ENCODE results near the gene C3orf52. TPM values are rescaled to one million over a fixed set of nuclear protein-coding genes. Genes with fewer than 3 reads are reported as not detected.
A peak's percentile ranks its signal among the peaks of the same experiment; 100 is the strongest.

C3orf52 gene
- total RNA-seq, 4 donors from 2014 or later = 1.7 to 3.3 (median 2.6) TPM

- Histone ChIP-seq H3K27ac (replicated peaks in 1 of 4) (no peak overlapping the region), H3K36me3 (no peaks in the 10 kb centered on the region), H3K27me3 (no peaks in the 10 kb centered on the region), H3K4me3 (no peak overlapping the region), H3K4me1 (no peaks in the 10 kb centered on the region), H3K9me3 (no peaks in the 10 kb centered on the region)
- WGBS = 56% methylated on average over 2 of the region's 8 CpGs
- intact Hi-C loops (cut with DNase I) = no loop called here
- TF ChIP-seq CTCF (IDR thresholded peaks at IDR 0.05) (no peak), POLR2A (IDR thresholded peaks at IDR 0.05; ENCODE audit: low read depth) (no peak), EP300 (IDR thresholded peaks at IDR 0.05) (no peak), POLR2AphosphoS5 (IDR thresholded peaks at IDR 0.05) (no peak)
- no peak for DNase-seq (ENCODE audit: extremely low spot score)
These were observed 48.3 kb downstream of the C3orf52 start for GRCh38 chr3:112134335-112135124.

GRCh38 chr3:112136046-112136445, 49.9 kb downstream of the C3orf52 start:
- WGBS = 45% methylated on average over 1 of the region's 1 CpG
- TF ChIP-seq POLR2A (IDR thresholded peaks at IDR 0.05; ENCODE audit: low read depth) = no peak
- TF ChIP-seq CTCF (IDR thresholded peaks at IDR 0.05) = no peak
- TF ChIP-seq EP300 (IDR thresholded peaks at IDR 0.05) = no peak
- no peak for TF ChIP-seq POLR2AphosphoS5 (IDR thresholded peaks at IDR 0.05)

GRCh38 chr3:112136959-112137693, 50.9 kb downstream of the C3orf52 start:
- TF ChIP-seq CTCF (IDR thresholded peaks at IDR 0.05) (peak in 1 of 3 experiments; percentile 30), EP300 (IDR thresholded peaks at IDR 0.05) (no peak)
- no peaks in the 10 kb centered on the region for H3K36me3 ChIP-seq
- H3K27ac ChIP-seq (replicated peaks in 1 of 4) = no peak overlapping the region
- no peaks in the 10 kb centered on the region for H3K27me3 ChIP-seq
- WGBS = 25% methylated on average over 5 of the region's 5 CpGs
- H3K9me3 ChIP-seq = no peaks in the 10 kb centered on the region
- no peaks in the 10 kb centered on the region for H3K4me1 ChIP-seq
- no peak for DNase-seq (ENCODE audit: extremely low spot score)
- intact Hi-C loops (cut with DNase I) = no loop called here
- H3K4me3 ChIP-seq = no peak overlapping the region

More at GRCh38 chr3:112136046-112136445, 49.9 kb downstream of the C3orf52 start:
- Histone ChIP-seq H3K36me3 (no peaks in the 10 kb centered on the region), H3K27me3 (no peaks in the 10 kb centered on the region), H3K4me1 (no peaks in the 10 kb centered on the region), H3K27ac (replicated peaks in 1 of 4) (no peak overlapping the region), H3K9me3 (no peaks in the 10 kb centered on the region), H3K4me3 (no peak overlapping the region)
- intact Hi-C loops (cut with DNase I) = no loop called here
- DNase-seq (ENCODE audit: extremely low spot score) = no peak

- Histone ChIP-seq H3K27ac (replicated peaks in 1 of 4) (no peak overlapping the region), H3K9me3 (no peaks in the 10 kb centered on the region), H3K4me1 (no peaks in the 10 kb centered on the region), H3K4me3 (no peak overlapping the region), H3K36me3 (no peaks in the 10 kb centered on the region), H3K27me3 (no peaks in the 10 kb centered on the region)
- intact Hi-C loops (cut with DNase I) = no loop called here
- WGBS = 62% methylated on average over 4 of the region's 4 CpGs
- DNase-seq (ENCODE audit: extremely low spot score) = no peak
- TF ChIP-seq POLR2A (IDR thresholded peaks at IDR 0.05; ENCODE audit: low read depth) (no peak), CTCF (IDR thresholded peaks at IDR 0.05) (no peak), EP300 (IDR thresholded peaks at IDR 0.05) (no peak)
These were observed 51.6 kb downstream of the C3orf52 start for GRCh38 chr3:112137781-112138180.

Measured in esophagus muscularis mucosa (tissue), 4 donors.